SH-SY5Y (cell line): ENCODE results near the gene EXOSC5.

Experiments
- GATA2 ChIP-seq: IDR thresholded peaks from 2 replicates; pipeline ENCODE4 v1.6.1; 2011; ENCODE audit warnings: mild to moderate bottlenecking, low read depth, low read length
- GATA3 ChIP-seq: IDR thresholded peaks from 2 replicates; pipeline ENCODE4 v1.6.1; 2011; ENCODE audit warnings: low read depth, mild to moderate bottlenecking, low read length, moderate library complexity

DNA sequence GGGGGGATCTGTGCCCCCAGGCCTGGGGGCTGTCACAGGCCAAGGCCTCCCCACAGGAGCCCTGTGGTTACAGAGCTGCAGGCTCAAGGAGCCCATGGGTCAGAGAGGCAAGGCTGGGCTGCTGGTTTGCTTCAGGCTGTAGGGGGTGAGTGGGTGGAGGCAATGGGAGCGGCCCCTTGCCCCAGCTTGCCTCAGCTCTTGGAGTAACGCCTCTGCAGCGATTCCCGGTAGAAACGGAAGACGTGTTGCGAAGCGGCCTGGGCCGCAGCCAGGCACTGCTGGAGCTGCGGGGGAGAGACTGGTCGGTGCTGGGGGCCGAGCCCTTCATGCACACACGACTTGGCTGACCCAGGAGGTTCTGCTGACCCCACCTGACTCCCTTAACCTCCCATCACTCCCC, 10.7 kb downstream of the EXOSC5 start:
- TF ChIP-seq GATA2 = no peak
- TF ChIP-seq GATA3 = no peak
